Pulmonary artery endothelial cell (primary cell): ENCODE results near the gene DTD1. TPM values are rescaled to one million over a fixed set of nuclear protein-coding genes. Genes with fewer than 3 reads are reported as not detected.
"Not testable (repeated sequence)": the region's sequence is repeated elsewhere in the genome, so short reads cannot be mapped to it uniquely, and the experiment has no call there.

Source experiments
- DNase-seq: peaks from one replicate; pipeline ENCODE4 v3.0.0-alpha.2; 2011; ENCODE audit warnings: low read depth, low spot score
- total RNA-seq: library from RNA; depleted of rRNA; stranded (reverse); fragments of >200 nt; gene quantifications from 2 replicates; pipeline ENCODE4 v1.2.3, GENCODE V29; 2014

The DTD1 gene
- total RNA-seq, 1 donor from 2014 or later, result 146 TPM

DNA sequence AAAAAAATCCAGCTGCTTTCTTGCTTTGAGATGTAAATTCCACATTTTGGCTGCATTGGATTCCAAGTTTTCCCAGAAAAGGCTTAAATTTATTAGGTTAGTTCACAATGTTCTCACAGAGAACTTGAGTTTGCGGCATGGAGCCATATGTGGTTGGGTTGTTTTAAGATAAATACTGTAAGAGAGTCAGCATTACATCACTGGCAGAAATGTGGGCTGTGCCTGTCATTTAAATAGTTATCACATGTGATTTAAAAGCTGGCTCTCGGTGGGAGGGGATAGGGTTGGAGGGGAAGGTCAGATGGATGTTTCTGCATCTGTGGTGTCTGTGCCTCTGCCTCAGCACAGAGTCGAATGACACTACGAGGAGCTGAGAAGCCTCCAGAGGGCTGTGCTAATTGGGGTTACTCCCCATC is 151.9 kb downstream of the DTD1 start:
- DNase-seq, result no peak

- no peak for DNase-seq
Measured at GRCh38 chr20:18740726-18741125, 152.9 kb downstream of the DTD1 start.

DNA sequence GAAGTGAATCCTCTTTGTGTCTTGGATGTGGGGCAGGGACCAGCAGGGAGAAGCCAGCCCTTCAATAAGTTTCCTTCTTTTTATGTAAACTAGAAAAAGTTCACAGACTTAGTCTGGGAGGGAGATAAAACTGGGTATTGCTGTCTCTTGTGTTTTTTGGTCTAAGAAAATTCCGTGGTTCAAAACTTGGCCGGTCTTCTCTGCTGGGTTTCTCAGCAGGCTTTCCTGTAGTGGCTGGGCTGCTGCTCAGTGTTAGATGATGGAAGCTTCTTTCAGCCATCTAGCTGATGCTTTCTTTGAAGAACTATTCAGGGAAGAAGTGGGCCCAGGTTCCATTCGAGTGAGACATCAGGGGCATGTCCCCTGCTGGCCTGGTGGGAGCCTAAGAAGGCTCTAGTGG is 155.0 kb downstream of the DTD1 start:
- no peak for DNase-seq

DNA sequence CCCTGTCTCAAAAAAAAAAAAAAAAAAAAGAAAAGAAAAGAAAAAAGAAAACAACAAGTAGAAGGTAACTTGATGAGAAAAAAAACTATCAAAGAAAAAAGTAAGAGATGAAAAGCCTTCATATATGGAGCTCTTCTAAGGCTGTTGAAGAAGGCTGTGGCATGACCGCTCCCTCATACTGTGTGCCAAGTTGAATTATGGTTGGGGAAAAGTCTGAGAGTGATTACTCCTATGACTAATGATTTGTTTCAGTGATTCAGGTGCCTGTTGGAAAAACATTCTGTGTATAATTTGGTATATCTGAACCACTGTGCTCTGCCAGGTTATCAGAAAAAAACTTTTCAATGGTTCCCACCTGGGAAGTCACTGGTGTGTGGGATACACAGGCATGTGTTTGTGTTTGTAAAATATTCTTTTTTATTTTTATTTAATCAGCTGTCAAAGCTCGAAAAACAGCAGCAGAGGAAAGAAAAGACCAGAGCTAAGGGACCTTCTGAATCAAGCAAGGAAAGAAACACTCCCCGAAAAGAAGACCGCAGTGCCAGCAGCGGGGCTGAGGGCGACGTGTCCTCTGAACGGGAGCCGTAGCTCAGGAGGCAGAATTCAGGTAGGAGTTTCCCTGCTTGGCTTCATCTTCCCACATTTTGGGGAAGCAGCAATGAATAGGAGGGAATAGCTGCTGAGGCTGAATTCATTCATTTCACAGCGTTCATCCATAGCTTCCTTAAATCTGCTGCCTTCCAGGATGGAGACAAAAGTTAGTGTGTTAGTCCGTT is 156.0 kb downstream of the DTD1 start:
- DNase-seq, result no peak

DNA sequence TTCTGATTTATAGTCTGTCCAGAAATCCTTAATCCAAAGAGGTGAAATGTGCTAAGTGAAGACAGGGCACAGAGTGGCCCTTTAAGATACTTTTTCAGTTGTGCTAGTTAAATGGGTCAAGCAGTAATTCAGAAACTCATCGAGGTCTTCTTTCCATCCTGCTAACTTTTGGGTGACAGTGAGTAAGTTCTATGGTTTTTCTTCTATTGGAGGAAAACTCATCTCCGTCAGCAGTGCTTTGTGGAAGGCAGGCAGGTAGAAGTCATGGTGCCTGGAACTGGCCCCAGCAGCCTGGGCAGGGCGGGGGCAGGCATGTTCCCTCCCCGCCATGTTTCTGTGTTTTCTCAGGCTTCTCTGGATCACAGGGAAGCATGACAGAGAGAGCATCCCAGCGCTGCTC is 159.2 kb downstream of the DTD1 start:
- no peak for DNase-seq

DNA sequence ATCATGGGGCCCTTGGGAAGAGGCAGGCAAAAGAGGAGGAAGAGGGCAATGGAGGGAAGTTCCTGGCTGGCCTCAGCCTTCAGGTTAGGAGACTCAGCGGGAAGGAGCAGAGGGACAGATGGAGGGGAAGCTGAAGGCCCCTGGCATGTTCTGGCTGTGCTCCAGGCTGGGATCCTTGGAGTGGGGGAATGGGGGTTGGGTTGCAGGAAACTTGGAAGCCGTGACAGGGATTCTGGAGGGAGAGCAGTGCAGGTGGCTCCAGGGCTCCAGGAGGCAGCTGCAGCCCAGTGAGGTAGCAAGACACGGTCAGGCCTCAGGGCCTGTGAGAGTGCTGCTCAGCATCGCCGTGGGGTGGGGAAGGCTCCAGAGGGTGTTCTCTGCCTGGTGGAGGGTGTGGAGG is 161.1 kb downstream of the DTD1 start:
- DNase-seq, result no peak

DNA sequence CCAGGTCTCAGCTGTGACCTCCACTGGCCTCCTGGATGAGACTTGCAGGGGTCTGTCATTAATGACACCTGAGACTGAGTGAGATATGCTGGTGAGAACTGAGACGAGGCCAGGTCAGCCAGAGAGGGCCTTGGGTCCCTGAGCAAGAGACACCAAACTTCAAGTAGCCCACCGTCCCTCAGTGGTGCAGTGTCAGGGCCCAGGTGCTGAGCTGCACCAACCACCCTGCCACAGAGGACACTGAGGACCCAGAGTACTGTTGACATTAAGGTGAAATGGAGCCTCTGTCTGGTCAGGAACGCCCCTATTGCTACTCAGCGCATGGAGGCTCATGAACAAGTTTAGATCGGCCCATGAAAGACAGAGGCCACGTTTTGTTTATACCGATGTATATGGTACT is 161.7 kb downstream of the DTD1 start:
- no peak for DNase-seq

DNA sequence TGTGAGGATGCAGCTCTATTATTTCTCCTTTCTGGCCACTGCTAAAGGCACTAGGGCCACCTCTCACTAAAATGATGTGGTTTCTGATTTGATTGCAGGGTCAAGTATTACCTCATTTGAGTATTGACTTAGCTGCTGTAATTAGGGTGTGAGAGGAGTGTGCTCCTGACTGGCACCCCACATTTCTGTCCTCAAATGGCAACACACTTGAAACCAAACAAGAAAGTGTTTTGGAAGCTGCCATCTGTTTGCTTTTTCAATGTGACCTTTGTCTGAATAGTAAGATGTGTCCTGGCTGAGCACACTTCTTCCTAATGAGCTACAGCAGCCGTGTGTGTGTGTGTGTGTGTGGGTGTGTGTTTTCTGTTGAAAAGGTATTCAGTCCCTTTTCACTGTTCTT is 162.9 kb downstream of the DTD1 start:
- no peak for DNase-seq

DNA sequence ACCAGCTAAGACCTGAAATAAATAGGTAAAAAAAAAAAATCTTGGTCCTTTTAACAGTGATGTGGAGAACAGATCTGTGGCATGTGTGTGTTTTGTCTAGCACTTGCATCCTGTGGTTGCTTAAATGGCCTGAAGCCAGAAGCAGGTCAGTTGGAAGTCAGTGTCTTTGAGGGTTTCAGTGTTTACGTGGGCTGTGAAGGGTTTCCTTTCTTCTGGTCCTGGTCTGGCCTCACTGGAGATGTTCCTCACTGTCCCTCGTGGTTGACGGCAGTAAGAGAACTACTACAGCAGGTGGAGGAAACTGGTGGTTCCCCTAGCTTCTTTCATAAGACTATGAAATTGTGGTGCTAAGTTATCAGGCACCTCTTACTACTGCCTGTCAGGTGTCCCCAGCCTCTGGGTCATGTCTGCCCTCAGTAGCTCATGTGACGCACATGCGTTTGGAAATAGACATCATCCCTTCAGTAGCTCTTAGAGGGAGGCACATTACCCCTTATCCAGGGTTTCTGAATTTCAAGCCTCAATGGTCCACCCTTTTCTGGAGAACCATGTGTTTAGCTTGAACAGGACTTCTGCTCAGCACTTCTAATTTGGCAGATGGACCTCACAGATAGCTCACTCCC is 166.3 kb downstream of the DTD1 start:
- no peak for DNase-seq

DNA sequence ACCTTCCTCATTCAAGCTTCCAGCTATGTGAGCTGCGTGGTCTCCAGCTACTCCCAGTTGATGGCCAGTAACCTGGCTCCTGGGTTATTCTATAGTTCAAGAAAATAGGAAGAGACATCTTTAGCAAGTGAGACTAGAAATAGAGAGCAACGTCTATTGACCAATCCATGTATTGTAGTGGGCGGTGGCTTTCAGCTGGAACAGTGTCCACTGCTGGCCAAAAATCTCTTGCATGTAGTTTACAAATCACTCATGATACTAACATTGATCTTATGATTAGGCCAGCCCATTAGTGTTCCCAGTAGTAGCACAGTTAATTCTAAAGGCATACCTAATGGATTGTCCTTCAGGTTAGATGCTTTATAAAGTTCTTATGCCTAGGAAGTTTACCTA is 166.8 kb downstream of the DTD1 start:
- DNase-seq, result no peak

- not testable (repeated sequence) for DNase-seq
Measured at GRCh38 chr20:18760852-18761251, 173.0 kb downstream of the DTD1 start.

DNA sequence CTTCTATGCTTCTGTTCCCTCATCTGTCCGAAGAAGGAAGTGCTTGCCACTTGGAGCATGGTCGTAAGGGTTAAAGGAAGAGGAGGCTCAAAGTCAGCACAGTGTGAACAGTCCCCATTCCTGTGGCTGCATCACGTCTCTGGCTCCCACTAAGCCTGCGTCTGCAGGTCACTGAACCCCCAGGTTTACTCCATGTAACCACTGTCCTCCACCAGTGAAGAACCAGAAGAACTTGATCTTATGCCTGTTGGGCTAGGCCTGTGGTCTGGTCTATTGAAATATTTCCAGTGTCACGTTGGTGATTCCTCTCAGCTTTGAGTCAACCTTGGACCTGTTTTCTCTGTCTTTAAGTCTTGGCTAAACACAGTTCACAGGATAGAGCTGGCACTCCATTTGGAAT is 179.8 kb downstream of the DTD1 start:
- DNase-seq, result no peak

GRCh38 chr20:18773566-18773965 is 185.7 kb downstream of the DTD1 start:
- DNase-seq, result no peak

- DNase-seq, result no peak
Measured at GRCh38 chr20:18774207-18774606, 186.4 kb downstream of the DTD1 start.

GRCh38 chr20:18775633-18776032 is 187.8 kb downstream of the DTD1 start:
- no peak for DNase-seq

DNA sequence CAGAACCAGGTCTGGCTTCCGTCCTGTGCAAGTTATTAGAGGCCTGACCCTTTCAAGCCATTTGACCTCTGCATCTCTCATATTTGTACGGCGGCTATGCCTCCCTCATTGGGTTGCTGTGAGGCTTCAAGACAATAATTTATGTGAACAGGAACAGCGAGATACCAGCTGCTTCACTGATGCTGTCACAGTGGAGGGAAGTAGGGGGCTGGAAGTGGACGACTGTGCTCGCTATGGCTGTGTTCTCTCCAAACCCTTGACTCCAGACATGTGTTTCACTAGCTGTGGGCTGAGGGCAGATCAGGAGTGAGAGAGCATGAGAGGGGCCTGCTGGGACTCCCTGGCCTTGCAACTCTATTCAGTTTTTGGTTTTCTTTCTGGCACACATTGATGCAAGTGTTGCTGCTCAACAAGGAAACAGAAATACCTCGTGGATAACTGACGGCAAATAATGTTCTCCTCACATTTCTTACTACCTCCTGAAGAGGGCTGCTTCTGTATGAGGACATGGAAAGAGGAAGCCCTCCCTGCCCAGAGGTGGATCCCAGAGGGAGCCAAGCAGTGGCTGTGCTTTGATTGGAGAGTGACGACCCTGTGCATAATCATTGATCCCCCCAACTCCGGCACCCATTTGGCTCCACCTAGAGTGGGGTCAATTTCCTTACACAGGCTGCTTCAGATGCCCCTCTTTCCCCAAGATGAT is 191.0 kb downstream of the DTD1 start:
- DNase-seq, result no peak

DNA sequence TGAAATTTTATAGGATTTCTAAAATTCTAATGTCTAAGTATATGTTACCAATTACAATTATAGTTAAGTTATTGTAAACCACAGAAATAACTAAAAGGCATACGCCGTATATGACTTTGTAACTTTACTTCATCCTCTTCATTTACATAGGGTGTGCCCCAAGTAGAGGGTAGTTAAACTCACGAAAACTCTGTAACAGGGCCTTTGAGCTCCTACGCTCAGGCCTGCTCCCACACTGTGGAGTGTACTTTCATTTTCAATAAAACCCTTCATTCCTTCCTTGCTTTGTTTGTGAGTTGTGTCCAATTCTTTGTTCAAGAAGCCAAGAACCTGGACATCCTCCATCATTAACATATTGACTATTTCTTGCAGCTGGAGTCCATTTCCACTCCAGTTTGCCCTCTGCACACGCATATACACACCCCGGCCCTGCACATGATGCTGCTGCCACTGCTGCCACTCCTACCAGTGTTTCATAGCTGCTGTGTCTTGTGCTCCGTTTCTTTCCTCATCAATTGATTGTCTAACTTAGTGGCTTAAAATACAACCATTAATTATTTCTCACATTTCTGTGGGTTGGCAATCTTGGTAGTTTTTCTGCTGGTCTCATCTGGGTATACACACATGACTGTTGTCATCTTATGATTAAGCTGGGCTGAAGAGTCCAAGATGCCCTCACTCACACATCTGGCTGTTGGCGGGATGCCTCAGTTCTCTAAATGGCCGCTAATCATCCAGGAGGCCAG is 192.7 kb downstream of the DTD1 start:
- no peak for DNase-seq

GRCh38 chr20:18781509-18781908 is 193.7 kb downstream of the DTD1 start:
- DNase-seq, result no peak

DNA sequence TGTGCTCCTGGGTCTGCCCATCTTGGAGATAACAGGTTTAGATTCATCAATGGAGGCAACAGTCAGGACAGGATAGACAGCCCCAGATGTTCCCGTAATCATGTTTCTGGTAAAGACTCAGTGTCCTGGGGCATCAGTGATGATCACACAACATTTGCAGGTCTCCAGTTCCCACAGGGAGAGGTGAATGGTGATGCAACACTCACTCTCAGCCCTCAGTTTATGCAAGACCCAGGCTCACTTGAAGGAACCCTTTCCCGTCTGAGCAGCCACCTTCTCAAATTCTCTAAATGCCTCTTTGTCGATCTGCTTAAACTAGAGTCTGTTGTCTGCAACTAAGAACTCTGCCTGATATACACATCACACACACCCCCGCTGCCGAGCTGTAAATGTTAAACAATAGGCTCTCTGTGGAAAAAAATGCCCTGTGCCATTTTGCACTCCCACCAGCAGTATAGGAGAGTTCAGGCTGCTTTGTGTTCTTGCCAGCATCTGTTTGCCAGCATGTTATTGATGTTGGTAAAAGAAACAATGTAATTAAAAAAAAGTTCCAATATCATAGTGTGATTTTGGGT is 195.6 kb downstream of the DTD1 start:
- DNase-seq, result no peak

DNA sequence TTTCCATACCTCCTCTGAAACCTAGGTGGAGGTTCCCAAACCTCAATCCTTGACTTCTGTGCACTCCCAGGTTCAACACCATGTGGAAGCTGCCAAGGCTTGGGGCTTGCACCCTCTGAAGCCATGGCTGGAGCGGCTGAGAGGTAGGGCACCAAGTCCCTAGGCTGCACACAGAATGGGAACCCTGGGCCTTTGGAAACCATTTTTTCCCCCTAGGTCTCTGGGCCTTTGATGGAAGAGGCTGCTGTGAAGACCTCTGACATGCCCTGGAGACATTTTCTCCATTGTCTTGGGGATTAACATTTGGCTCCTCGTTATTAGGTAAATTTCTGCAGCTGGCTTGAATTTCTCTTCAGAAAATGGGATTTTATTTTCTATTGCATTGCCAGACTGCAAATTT is 199.2 kb downstream of the DTD1 start:
- not testable (repeated sequence) for DNase-seq

- no peak for DNase-seq
Measured at GRCh38 chr20:18788021-18788420, 200.2 kb downstream of the DTD1 start.

- DNase-seq, result no peak
Measured at GRCh38 chr20:18790787-18791186, 202.9 kb downstream of the DTD1 start.
